Colonic mucosa (tissue), 4 donors: ENCODE data around the gene SEMA6A. TPM values are rescaled to one million over a fixed set of nuclear protein-coding genes. Genes with fewer than 3 reads are reported as not detected.

Experiments
- DNase-seq: peaks from one replicate; pipeline ENCODE4 v3.0.0-alpha.2; 2020
- H3K27ac ChIP-seq: fragments of 200-600 bp; one replicate; pipeline ENCODE4 v1.8.0; 2021
- H3K27me3 ChIP-seq: fragments of 200-600 bp; one replicate; pipeline ENCODE4 v1.8.0; 2021
- H3K36me3 ChIP-seq: fragments of 200-600 bp; one replicate; pipeline ENCODE4 v1.8.0; 2021
- H3K4me1 ChIP-seq: fragments of 200-600 bp; one replicate; pipeline ENCODE4 v1.8.0; 2021; ENCODE audit warnings: mild to moderate bottlenecking
- H3K4me3 ChIP-seq: fragments of 200-600 bp; one replicate; pipeline ENCODE4 v1.8.0; 2021
- H3K9ac ChIP-seq, 2 donors: one replicate each; pipeline ENCODE4 v1.7.0; 2013; ENCODE audit warnings: control low read depth in 2 of 2, low read depth in 2 of 2, low read length in 2 of 2
- H3K9me3 ChIP-seq: fragments of 200-600 bp; one replicate; pipeline ENCODE4 v1.8.0; 2021
- intact Hi-C: fragments of 100-400 bp; cut with DNase I; formaldehyde crosslinking; loops from one replicate; pipeline ENCODE4 v1.14.1; 2022
- total RNA-seq, 2 donors: library from RNA; stranded (reverse); fragmentation: NEBNext Ultra II Directional in 1 of 2; extraction: Animal tissue kit (Norgen Biotek cat#: 25700) in 1 of 2; gene quantifications; one replicate each; pipeline ENCODE4 v1.2.1, GENCODE V29; 2021
- TF ChIP-seq, protein P1 (sequence below): fragments of 200-600 bp; IDR thresholded peaks from one replicate; pipeline ENCODE4 v1.8.0; 2022; ENCODE audit warnings: antibody characterized with exemption, mild to moderate bottlenecking
- donor health status: healthy.
- donor health status: DM: no; HTN: no; CAD: no.
- donor health status: DM: no; HTN: no; CAD: no.

The SEMA6A gene
- total RNA-seq, 2 donors from 2014 or later = 66.7 to 89.9 TPM

DNA sequence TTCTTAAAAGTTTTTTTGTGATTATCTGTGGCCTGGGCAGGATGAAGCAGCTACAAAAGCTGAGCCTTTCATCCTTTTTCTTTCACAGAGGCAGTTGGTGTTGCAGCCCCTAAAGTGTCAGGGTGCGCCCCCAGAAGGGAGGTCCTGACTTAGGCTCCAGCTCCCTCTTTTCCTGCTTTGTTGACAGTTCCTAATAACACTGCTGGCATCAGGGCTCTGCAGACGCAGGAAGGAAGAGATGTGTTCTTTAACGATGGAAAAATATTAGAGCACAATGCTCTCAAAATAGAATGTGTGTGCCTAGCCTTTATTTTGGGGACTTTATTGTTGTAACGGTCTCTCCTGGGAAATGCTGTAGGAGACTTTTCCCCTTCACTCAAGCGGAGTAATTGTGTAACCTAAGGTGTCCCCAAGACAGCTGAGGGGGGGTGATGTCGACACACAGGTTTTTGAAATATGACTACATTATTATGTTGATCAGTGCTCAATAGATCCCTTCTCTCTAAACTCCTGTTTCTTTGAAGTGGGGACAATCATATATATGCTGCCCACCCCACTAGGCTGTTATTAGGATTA is 135.6 kb downstream of the SEMA6A start:
- no peak for DNase-seq
- intact Hi-C loops = no loop called here
- Histone ChIP-seq H3K9me3 (no peaks in the 10 kb centered on the region), H3K9ac (no peak overlapping the region), H3K27ac (no peak overlapping the region), H3K27me3 (no peaks in the 10 kb centered on the region), H3K4me1 (no peaks in the 10 kb centered on the region), H3K36me3 (no peaks in the 10 kb centered on the region), H3K4me3 (no peak overlapping the region)
- TF ChIP-seq, protein P1, sequence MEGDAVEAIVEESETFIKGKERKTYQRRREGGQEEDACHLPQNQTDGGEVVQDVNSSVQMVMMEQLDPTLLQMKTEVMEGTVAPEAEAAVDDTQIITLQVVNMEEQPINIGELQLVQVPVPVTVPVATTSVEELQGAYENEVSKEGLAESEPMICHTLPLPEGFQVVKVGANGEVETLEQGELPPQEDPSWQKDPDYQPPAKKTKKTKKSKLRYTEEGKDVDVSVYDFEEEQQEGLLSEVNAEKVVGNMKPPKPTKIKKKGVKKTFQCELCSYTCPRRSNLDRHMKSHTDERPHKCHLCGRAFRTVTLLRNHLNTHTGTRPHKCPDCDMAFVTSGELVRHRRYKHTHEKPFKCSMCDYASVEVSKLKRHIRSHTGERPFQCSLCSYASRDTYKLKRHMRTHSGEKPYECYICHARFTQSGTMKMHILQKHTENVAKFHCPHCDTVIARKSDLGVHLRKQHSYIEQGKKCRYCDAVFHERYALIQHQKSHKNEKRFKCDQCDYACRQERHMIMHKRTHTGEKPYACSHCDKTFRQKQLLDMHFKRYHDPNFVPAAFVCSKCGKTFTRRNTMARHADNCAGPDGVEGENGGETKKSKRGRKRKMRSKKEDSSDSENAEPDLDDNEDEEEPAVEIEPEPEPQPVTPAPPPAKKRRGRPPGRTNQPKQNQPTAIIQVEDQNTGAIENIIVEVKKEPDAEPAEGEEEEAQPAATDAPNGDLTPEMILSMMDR = no peak

DNA sequence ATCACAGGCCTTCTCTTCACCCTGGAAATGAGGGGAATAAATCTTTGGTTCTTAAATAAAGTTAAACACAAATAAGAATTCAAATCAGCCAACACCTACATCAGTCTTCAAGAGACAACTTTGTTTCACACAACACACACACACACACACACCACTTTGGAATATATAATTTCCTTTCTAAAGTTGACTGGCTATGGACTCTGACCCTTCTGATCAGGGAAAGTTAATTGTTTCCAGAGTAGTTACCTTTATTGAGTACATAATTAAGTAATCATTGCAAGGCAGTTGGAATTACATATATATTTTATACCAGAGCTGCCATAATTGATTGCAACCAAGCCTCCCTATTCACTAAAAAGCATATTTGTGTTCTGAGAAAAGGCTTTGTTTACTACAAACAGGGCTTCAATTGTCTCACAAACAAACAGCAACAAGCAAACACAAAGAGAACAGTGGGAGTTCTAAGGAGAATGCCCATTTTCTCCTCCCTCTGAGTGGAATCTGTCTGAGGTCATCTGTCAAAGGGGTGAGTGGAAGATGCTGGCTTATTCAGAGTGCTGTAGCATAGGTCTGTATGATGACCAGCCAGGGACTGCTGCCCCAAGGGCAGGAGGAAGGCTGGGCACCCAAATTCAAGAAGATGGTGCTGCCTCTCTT is 136.6 kb downstream of the SEMA6A start:
- H3K27me3 ChIP-seq = no peaks in the 10 kb centered on the region
- H3K4me1 ChIP-seq = no peaks in the 10 kb centered on the region
- no peak overlapping the region for H3K4me3 ChIP-seq
- no peaks in the 10 kb centered on the region for H3K9me3 ChIP-seq
- intact Hi-C loops = no loop called here
- no peak for DNase-seq
- H3K9ac ChIP-seq = no peak overlapping the region
- H3K36me3 ChIP-seq = no peaks in the 10 kb centered on the region
- TF ChIP-seq, protein P1 = no peak
- H3K27ac ChIP-seq = no peak overlapping the region

DNA sequence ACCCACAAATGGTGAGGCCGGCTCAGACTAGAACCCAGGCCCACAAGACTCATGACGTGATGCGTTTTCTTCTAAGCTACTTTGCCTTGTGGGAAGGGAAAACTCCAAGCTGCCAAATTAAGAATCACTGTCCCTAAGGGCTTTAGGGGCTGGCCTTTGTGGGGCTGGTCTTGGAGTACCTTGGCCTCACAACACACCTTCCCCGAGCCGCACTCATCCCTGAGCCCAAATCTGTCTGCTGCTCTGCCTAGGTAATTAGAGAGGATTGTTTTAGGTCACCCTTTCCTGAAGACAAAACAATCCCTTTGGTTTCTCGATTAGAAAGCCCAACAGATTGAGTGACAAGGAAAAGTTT is 137.3 kb downstream of the SEMA6A start:
- Histone ChIP-seq H3K27ac (no peak overlapping the region), H3K4me1 (no peaks in the 10 kb centered on the region), H3K27me3 (no peaks in the 10 kb centered on the region), H3K9me3 (no peaks in the 10 kb centered on the region), H3K36me3 (no peaks in the 10 kb centered on the region), H3K9ac (no peak overlapping the region), H3K4me3 (no peak overlapping the region)
- intact Hi-C loops = no loop called here
- TF ChIP-seq, protein P1 = no peak
- DNase-seq = no peak

DNA sequence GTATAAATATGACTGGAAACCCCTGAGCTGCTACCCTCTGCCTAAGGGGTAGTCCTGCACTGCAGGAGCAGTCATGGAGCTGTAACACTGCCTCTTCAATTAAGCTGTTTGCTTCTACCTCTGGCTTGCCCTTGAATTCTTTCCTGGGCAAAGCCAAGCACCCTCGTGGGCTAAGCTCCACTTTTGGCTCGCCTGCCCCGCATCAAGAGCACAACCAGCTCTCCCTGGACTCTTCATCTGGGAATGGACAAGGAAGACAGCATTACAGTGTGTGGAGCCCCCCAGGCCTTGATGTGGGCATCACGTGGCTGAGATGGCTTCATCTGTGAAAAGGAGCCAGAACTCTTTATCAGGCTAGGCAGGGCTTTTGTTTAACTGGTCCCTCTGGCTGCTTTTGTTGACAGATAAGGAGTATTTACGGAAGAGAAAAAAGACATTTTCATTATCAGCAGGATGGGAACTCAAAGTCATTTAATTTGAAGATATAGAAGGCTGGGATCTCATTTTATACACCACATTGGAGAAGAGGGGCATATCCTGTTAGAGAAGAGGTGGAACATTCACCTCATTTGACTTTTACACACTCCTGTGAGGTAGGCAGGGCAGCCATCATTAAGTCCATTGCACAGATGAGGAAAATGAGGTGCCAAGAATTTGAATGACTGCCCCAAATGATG is 137.8 kb downstream of the SEMA6A start:
- H3K9ac ChIP-seq = no peak overlapping the region
- intact Hi-C loops = no loop called here
- no peak overlapping the region for H3K27ac ChIP-seq
- TF ChIP-seq, protein P1 = no peak
- H3K4me1 ChIP-seq = no peaks in the 10 kb centered on the region
- H3K36me3 ChIP-seq = no peaks in the 10 kb centered on the region
- H3K4me3 ChIP-seq = no peak overlapping the region
- H3K9me3 ChIP-seq = no peaks in the 10 kb centered on the region
- no peaks in the 10 kb centered on the region for H3K27me3 ChIP-seq
- no peak for DNase-seq

DNA sequence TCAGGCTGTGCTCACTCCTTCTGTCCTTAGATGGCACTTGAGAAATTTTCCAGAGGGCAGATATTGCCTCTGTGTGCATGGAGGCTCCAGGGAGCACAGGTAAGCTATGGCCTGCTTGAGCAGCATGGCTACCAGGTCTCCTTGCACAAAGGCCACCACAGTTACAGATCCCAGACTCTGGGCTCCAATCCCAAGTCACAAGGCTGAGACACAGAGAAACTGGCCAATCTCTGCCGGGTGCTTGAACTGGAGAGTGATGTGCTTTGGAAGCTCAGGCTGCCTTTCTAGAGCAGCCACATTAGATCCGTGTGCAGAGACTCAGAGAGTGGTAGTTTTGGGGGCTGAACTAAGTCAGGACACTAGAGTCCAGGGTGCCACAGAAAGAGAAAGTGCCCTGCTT is 145.7 kb downstream of the SEMA6A start:
- Histone ChIP-seq H3K4me1 (no peaks in the 10 kb centered on the region), H3K27ac (no peak overlapping the region), H3K9me3 (no peaks in the 10 kb centered on the region), H3K27me3 (no peaks in the 10 kb centered on the region), H3K9ac (no peak overlapping the region), H3K4me3 (no peak overlapping the region), H3K36me3 (no peaks in the 10 kb centered on the region)
- TF ChIP-seq, protein P1 = no peak
- intact Hi-C loops = no loop called here
- DNase-seq = no peak
